Measurements from ENCODE around the gene UBL4B.
A peak's percentile ranks its signal among the peaks of the same experiment; 100 is the strongest.

Gene UBL4B

GRCh38 chr1:110083061-110083865, 29.0 kb upstream of the UBL4B start:
- no peak overlapping the region for H2AFZ ChIP-seq (ENCODE audit: low read length)
- H3K27ac ChIP-seq (replicated peaks; ENCODE audit: low read length): no peak overlapping the region
- H2BK5ac ChIP-seq (ENCODE audit: low read length): no peak overlapping the region
- H2BK120ac ChIP-seq (ENCODE audit: low read depth, low read length): no peak overlapping the region
- no peak overlapping the region for H3K4me2 ChIP-seq (ENCODE audit: insufficient read depth, low read length, poor library complexity, severe bottlenecking)
- H3K9me3 ChIP-seq (replicated peaks in 1 of 2; ENCODE audit: control insufficient read depth in 2 of 2, insufficient read depth in 1 of 2, low read depth in 1 of 2, low read length in 2 of 2): peaks cover 0 to 2% of the 10 kb centered on the region in 2 donors
- no peak overlapping the region for H3K18ac ChIP-seq (ENCODE audit: low read length)
- H3K36me3 ChIP-seq (replicated peaks in 1 of 2; ENCODE audit: control insufficient read depth in 2 of 2, insufficient read depth in 2 of 2, low read length in 2 of 2): no peaks in the 10 kb centered on the region
- H3K9ac ChIP-seq (ENCODE audit: low read depth, low read length, poor library complexity): no peak overlapping the region
- H2BK12ac ChIP-seq (ENCODE audit: low read length): no peak overlapping the region
- no CpG with 5 or more reads among the region's 15 CpGs for WGBS, 2 donors (ENCODE audit: extremely low coverage in 2 of 2, insufficient read length in 2 of 2, insufficient replicate concordance in 1 of 2)
- H3K14ac ChIP-seq (ENCODE audit: low read length): no peak overlapping the region
- H2AK5ac ChIP-seq (ENCODE audit: low read depth, low read length): no peak overlapping the region
- peaks cover 32 to 94% (median 72%) of the 10 kb centered on the region in 3 experiments for H3K27me3 ChIP-seq (ENCODE audit: control insufficient read depth in 3 of 3, insufficient read depth in 3 of 3, low read depth in 1 of 3, low read length in 3 of 3)
- no peak overlapping the region for H4K8ac ChIP-seq (ENCODE audit: low read depth, low read length)
- no peak overlapping the region for H3K4ac ChIP-seq (ENCODE audit: low read length)
- no peak overlapping the region for H3K4me3 ChIP-seq (ENCODE audit: low read length in 2 of 2)
- DNase-seq (ENCODE audit: low spot score): no peak
- peaks cover 0 to 5% of the 10 kb centered on the region in 2 donors for H3K4me1 ChIP-seq (ENCODE audit: control insufficient read depth in 2 of 2, insufficient read depth in 1 of 2, low read depth in 1 of 2, low read length in 2 of 2)
- H2BK15ac ChIP-seq (ENCODE audit: low read length): no peak overlapping the region
- no peak overlapping the region for H4K91ac ChIP-seq (ENCODE audit: low read depth, low read length, poor library complexity)
- H3K79me1 ChIP-seq (ENCODE audit: low read depth, low read length): peaks cover 2% of the 10 kb centered on the region
- H3K23ac ChIP-seq (ENCODE audit: low read depth, low read length, poor library complexity): no peak overlapping the region

GRCh38 chr1:110083866-110084226, 28.4 kb upstream of the UBL4B start:
- H3K4ac ChIP-seq (ENCODE audit: low read length): no peak overlapping the region
- H3K4me2 ChIP-seq (ENCODE audit: insufficient read depth, low read length, poor library complexity, severe bottlenecking): peak overlapping the region; percentile 30
- peaks cover 0 to 2% of the 10 kb centered on the region in 2 donors for H3K9me3 ChIP-seq (replicated peaks in 1 of 2; ENCODE audit: control insufficient read depth in 2 of 2, insufficient read depth in 1 of 2, low read depth in 1 of 2, low read length in 2 of 2)

GRCh38 chr1:110084227-110085078, 27.8 kb upstream of the UBL4B start:
- Histone ChIP-seq H2AFZ (ENCODE audit: low read length) (peak overlapping the region; percentile 65), H3K9ac (ENCODE audit: low read depth, low read length, poor library complexity) (peak overlapping the region; percentile 65), H4K91ac (ENCODE audit: low read depth, low read length, poor library complexity) (no peak overlapping the region), H3K27ac (replicated peaks; ENCODE audit: low read length) (no peak overlapping the region), H4K8ac (ENCODE audit: low read depth, low read length) (no peak overlapping the region), H3K4me2 (ENCODE audit: insufficient read depth, low read length, poor library complexity, severe bottlenecking) (peak overlapping the region; percentile 30), H2AK5ac (ENCODE audit: low read depth, low read length) (no peak overlapping the region), H3K14ac (ENCODE audit: low read length) (no peak overlapping the region), H3K18ac (ENCODE audit: low read length) (no peak overlapping the region), H3K79me1 (ENCODE audit: low read depth, low read length) (peaks cover 2% of the 10 kb centered on the region), H3K4me3 (ENCODE audit: low read length in 2 of 2) (no peak overlapping the region), H2BK5ac (ENCODE audit: low read length) (no peak overlapping the region), H3K4me1 (ENCODE audit: control insufficient read depth in 2 of 2, insufficient read depth in 1 of 2, low read depth in 1 of 2, low read length in 2 of 2) (peaks cover 3 to 12% of the 10 kb centered on the region in 2 donors), H2BK15ac (ENCODE audit: low read length) (no peak overlapping the region), H3K9me3 (replicated peaks in 1 of 2; ENCODE audit: control insufficient read depth in 2 of 2, insufficient read depth in 1 of 2, low read depth in 1 of 2, low read length in 2 of 2) (peaks cover 0 to 2% of the 10 kb centered on the region in 2 donors), H3K23ac (ENCODE audit: low read depth, low read length, poor library complexity) (peak overlapping the region; percentile 82), H3K4ac (ENCODE audit: low read length) (no peak overlapping the region), H2BK12ac (ENCODE audit: low read length) (no peak overlapping the region), H3K27me3 (ENCODE audit: control insufficient read depth in 3 of 3, insufficient read depth in 3 of 3, low read depth in 1 of 3, low read length in 3 of 3) (peaks cover 32 to 95% (median 72%) of the 10 kb centered on the region in 3 experiments), H3K36me3 (replicated peaks in 1 of 2; ENCODE audit: control insufficient read depth in 2 of 2, insufficient read depth in 2 of 2, low read length in 2 of 2) (no peaks in the 10 kb centered on the region), H2BK120ac (ENCODE audit: low read depth, low read length) (no peak overlapping the region)
- no CpG with 5 or more reads among the region's 72 CpGs for WGBS, 2 donors (ENCODE audit: extremely low coverage in 2 of 2, insufficient read length in 2 of 2, insufficient replicate concordance in 1 of 2)
- no peak for DNase-seq (ENCODE audit: low spot score)

More at GRCh38 chr1:110083866-110084226, 28.4 kb upstream of the UBL4B start:
- Histone ChIP-seq H3K23ac (ENCODE audit: low read depth, low read length, poor library complexity) (peak overlapping the region; percentile 82), H3K27me3 (ENCODE audit: control insufficient read depth in 3 of 3, insufficient read depth in 3 of 3, low read depth in 1 of 3, low read length in 3 of 3) (peaks cover 32 to 94% (median 72%) of the 10 kb centered on the region in 3 experiments), H2AK5ac (ENCODE audit: low read depth, low read length) (no peak overlapping the region), H2BK5ac (ENCODE audit: low read length) (no peak overlapping the region), H2BK120ac (ENCODE audit: low read depth, low read length) (no peak overlapping the region), H3K79me1 (ENCODE audit: low read depth, low read length) (peaks cover 2% of the 10 kb centered on the region), H3K9ac (ENCODE audit: low read depth, low read length, poor library complexity) (peak overlapping the region; percentile 65), H4K91ac (ENCODE audit: low read depth, low read length, poor library complexity) (no peak overlapping the region), H4K8ac (ENCODE audit: low read depth, low read length) (no peak overlapping the region), H3K4me3 (ENCODE audit: low read length in 2 of 2) (no peak overlapping the region), H3K4me1 (ENCODE audit: control insufficient read depth in 2 of 2, insufficient read depth in 1 of 2, low read depth in 1 of 2, low read length in 2 of 2) (peaks cover 0 to 6% of the 10 kb centered on the region in 2 donors), H3K18ac (ENCODE audit: low read length) (peak overlapping the region; percentile 74), H2BK12ac (ENCODE audit: low read length) (no peak overlapping the region), H2BK15ac (ENCODE audit: low read length) (no peak overlapping the region), H2AFZ (ENCODE audit: low read length) (peak overlapping the region; percentile 65), H3K36me3 (replicated peaks in 1 of 2; ENCODE audit: control insufficient read depth in 2 of 2, insufficient read depth in 2 of 2, low read length in 2 of 2) (no peaks in the 10 kb centered on the region), H3K27ac (replicated peaks; ENCODE audit: low read length) (no peak overlapping the region), H3K14ac (ENCODE audit: low read length) (no peak overlapping the region)
- no peak for DNase-seq (ENCODE audit: low spot score)
- WGBS, 2 donors (ENCODE audit: extremely low coverage in 2 of 2, insufficient read length in 2 of 2, insufficient replicate concordance in 1 of 2): no CpG with 5 or more reads among the region's 37 CpGs

- H4K8ac ChIP-seq (ENCODE audit: low read depth, low read length): no peak overlapping the region
- no peak overlapping the region for H2BK120ac ChIP-seq (ENCODE audit: low read depth, low read length)
- H3K27ac ChIP-seq (replicated peaks; ENCODE audit: low read length): no peak overlapping the region
- H2BK5ac ChIP-seq (ENCODE audit: low read length): no peak overlapping the region
- H3K18ac ChIP-seq (ENCODE audit: low read length): no peak overlapping the region
- no peak overlapping the region for H2BK15ac ChIP-seq (ENCODE audit: low read length)
- peaks cover 0 to 2% of the 10 kb centered on the region in 2 donors for H3K9me3 ChIP-seq (replicated peaks in 1 of 2; ENCODE audit: control insufficient read depth in 2 of 2, insufficient read depth in 1 of 2, low read depth in 1 of 2, low read length in 2 of 2)
- H3K9ac ChIP-seq (ENCODE audit: low read depth, low read length, poor library complexity): no peak overlapping the region
- H3K4me2 ChIP-seq (ENCODE audit: insufficient read depth, low read length, poor library complexity, severe bottlenecking): no peak overlapping the region
- DNase-seq (ENCODE audit: low spot score): no peak
- no peak overlapping the region for H3K23ac ChIP-seq (ENCODE audit: low read depth, low read length, poor library complexity)
- no peaks in the 10 kb centered on the region for H3K36me3 ChIP-seq (replicated peaks in 1 of 2; ENCODE audit: control insufficient read depth in 2 of 2, insufficient read depth in 2 of 2, low read length in 2 of 2)
- H3K27me3 ChIP-seq (ENCODE audit: control insufficient read depth in 3 of 3, insufficient read depth in 3 of 3, low read depth in 1 of 3, low read length in 3 of 3): peaks cover 32 to 96% (median 69%) of the 10 kb centered on the region in 3 experiments
- H2AFZ ChIP-seq (ENCODE audit: low read length): no peak overlapping the region
- no peak overlapping the region for H3K14ac ChIP-seq (ENCODE audit: low read length)
- H3K4ac ChIP-seq (ENCODE audit: low read length): no peak overlapping the region
- no CpG with 5 or more reads among the region's 5 CpGs for WGBS, 2 donors (ENCODE audit: extremely low coverage in 2 of 2, insufficient read length in 2 of 2, insufficient replicate concordance in 1 of 2)
- no peak overlapping the region for H2BK12ac ChIP-seq (ENCODE audit: low read length)
- peaks cover 8 to 18% of the 10 kb centered on the region in 2 donors for H3K4me1 ChIP-seq (ENCODE audit: control insufficient read depth in 2 of 2, insufficient read depth in 1 of 2, low read depth in 1 of 2, low read length in 2 of 2)
- no peak overlapping the region for H3K4me3 ChIP-seq (ENCODE audit: low read length in 2 of 2)
- no peak overlapping the region for H4K91ac ChIP-seq (ENCODE audit: low read depth, low read length, poor library complexity)
- H3K79me1 ChIP-seq (ENCODE audit: low read depth, low read length): peaks cover 2% of the 10 kb centered on the region
- no peak overlapping the region for H2AK5ac ChIP-seq (ENCODE audit: low read depth, low read length)
Measured at GRCh38 chr1:110085671-110086070, 26.6 kb upstream of the UBL4B start.

Data from neuronal stem cell (in vitro differentiated cells).